GM12878 (cell line): ENCODE results near the gene TUBD1. TPM values are rescaled to one million over a fixed set of nuclear protein-coding genes. Genes with fewer than 3 reads are reported as not detected.
A peak's percentile ranks its signal among the peaks of the same experiment; 100 is the strongest.

Experiments
- CBX3 ChIP-seq: fragments of 200-600 bp; sonication (generic); IDR thresholded peaks from 2 replicates; pipeline ENCODE4 v1.6.1; 2016; ENCODE audit warnings: low read depth, borderline replicate concordance
- CBX5 ChIP-seq: sonication (generic); IDR thresholded peaks from 2 replicates; pipeline ENCODE4 v1.6.1; 2016; ENCODE audit warnings: low read depth, moderate library complexity, mild to moderate bottlenecking, inconsistent platforms
- CEBPB ChIP-seq, 2 experiments: fragments of 150-350 bp in 1 of 2; IDR thresholded peaks; 2 replicates each; pipeline ENCODE4 v1.6.1; 2012 to 2014; ENCODE audit warnings: low read depth in 2 of 2, low read length in 2 of 2, borderline replicate concordance in 1 of 2, inconsistent platforms in 1 of 2
- CHD1 ChIP-seq: IDR thresholded peaks from 2 replicates; pipeline ENCODE4 v1.6.1; 2012; ENCODE audit warnings: low read depth, low read length, improper control_type of control experiment
- CHD4 ChIP-seq: fragments of 200-600 bp; sonication (generic); IDR thresholded peaks from 2 replicates; pipeline ENCODE4 v1.6.1; 2016; ENCODE audit warnings: mild to moderate bottlenecking
- DPF2 ChIP-seq: fragments of 450-650 bp; IDR thresholded peaks from 2 replicates; pipeline ENCODE4 v1.6.1; 2017; ENCODE audit warnings: mild to moderate bottlenecking
- EP300 ChIP-seq, 2 experiments: fragments of 150-350 bp in 1 of 2; IDR thresholded peaks; 2 replicates each; pipeline ENCODE4 v1.6.1; 2011 to 2012; ENCODE audit warnings: low read depth in 2 of 2, low read length in 2 of 2, borderline replicate concordance in 1 of 2, improper control_type of control experiment in 1 of 2, inconsistent platforms in 1 of 2; ENCODE audit not compliant: control insufficient read depth in 1 of 2
- GATAD2B ChIP-seq: fragments of 450-650 bp; conservative IDR thresholded peaks from 2 replicates; pipeline ENCODE4 v1.6.1; 2017; ENCODE audit warnings: low read depth, mild to moderate bottlenecking, moderate library complexity
- IKZF1 ChIP-seq: fragments of 450-650 bp; conservative IDR thresholded peaks from 2 replicates; pipeline ENCODE4 v1.6.1; 2017; ENCODE audit warnings: antibody characterized with exemption, mild to moderate bottlenecking
- MTA3 ChIP-seq: IDR thresholded peaks from 2 replicates; pipeline ENCODE4 v1.6.1; 2012; ENCODE audit warnings: low read length, inconsistent platforms, borderline replicate concordance
- MYC ChIP-seq: IDR thresholded peaks from 2 replicates; pipeline ENCODE4 v1.6.1; 2011; ENCODE audit warnings: mild to moderate bottlenecking, low read length, moderate library complexity, inconsistent platforms; ENCODE audit not compliant: insufficient read depth, insufficient replicate concordance, insufficient read length, severe bottlenecking
- POLR2A ChIP-seq: IDR thresholded peaks from 2 replicates; pipeline ENCODE4 v1.6.1; 2011; ENCODE audit warnings: low read depth, mild to moderate bottlenecking, low read length
- SMAD5 ChIP-seq: IDR thresholded peaks from 2 replicates; pipeline ENCODE4 v1.6.1; 2016; ENCODE audit warnings: antibody characterized with exemption, low read depth
- YBX1 ChIP-seq: fragments of 450-650 bp; IDR thresholded peaks from 2 replicates; pipeline ENCODE4 v1.6.1; 2016; ENCODE audit warnings: antibody characterized with exemption
- polyA plus RNA-seq, 11 experiments: library from polyadenylated mRNA; depleted of rRNA in 4 of 11; unstranded in 6 of 11; stranded (reverse) in 5 of 11; fragments of >200 nt; fragmentation: Nextera tagmentation in 4 of 11; fragmentation: Illumina TruSeq in 1 of 11; extraction: Ambion mirVana in 4 of 11; extraction: Trizol in 1 of 11; gene quantifications; 1 replicate in 1 of 11; 2 replicates in 10 of 11; pipeline versions ENCODE4 v1.2.1 to v1.2.3, GENCODE V29; 2011 to 2016; ENCODE audit warnings: inconsistent platforms in 2 of 11, missing spikeins in 2 of 11, low read depth in 1 of 11
- total RNA-seq, 4 experiments: library from RNA; depleted of rRNA in 3 of 4; stranded (reverse); fragments of >200 nt in 3 of 4; fragmentation: Illumina TruSeq in 1 of 4; extraction: Trizol in 1 of 4; gene quantifications; 2 replicates each; pipeline versions ENCODE4 v1.2.1 to v1.2.3, GENCODE V29; 2013 to 2021
- TF ChIP-seq, protein P1 (sequence below): IDR thresholded peaks from 2 replicates; pipeline ENCODE4 v1.6.1; 2012; ENCODE audit warnings: improper control_type of control experiment, low read depth, low read length; ENCODE audit not compliant: insufficient replicate concordance
- TF ChIP-seq, protein P2 (sequence below): IDR thresholded peaks from 2 replicates; pipeline ENCODE4 v1.6.1; 2011; ENCODE audit warnings: mild to moderate bottlenecking, low read depth, low read length, moderate library complexity; ENCODE audit not compliant: insufficient replicate concordance
- TF ChIP-seq, protein P3 (sequence below): fragments of 450-650 bp; IDR thresholded peaks from 2 replicates; pipeline ENCODE4 v1.6.1; 2017; ENCODE audit warnings: mild to moderate bottlenecking
- TF ChIP-seq, protein P4 (sequence below): fragments of 450-650 bp; IDR thresholded peaks from 2 replicates; pipeline ENCODE4 v1.6.1; 2017; ENCODE audit warnings: antibody characterized with exemption, mild to moderate bottlenecking, moderate library complexity

Gene TUBD1
- total and polyA plus RNA-seq, 10 of the 15 experiments (the other 5 are each of a cell fraction or from before 2014, with no cell fraction given): 5.3 to 10.8 (median 8.3) TPM

DNA sequence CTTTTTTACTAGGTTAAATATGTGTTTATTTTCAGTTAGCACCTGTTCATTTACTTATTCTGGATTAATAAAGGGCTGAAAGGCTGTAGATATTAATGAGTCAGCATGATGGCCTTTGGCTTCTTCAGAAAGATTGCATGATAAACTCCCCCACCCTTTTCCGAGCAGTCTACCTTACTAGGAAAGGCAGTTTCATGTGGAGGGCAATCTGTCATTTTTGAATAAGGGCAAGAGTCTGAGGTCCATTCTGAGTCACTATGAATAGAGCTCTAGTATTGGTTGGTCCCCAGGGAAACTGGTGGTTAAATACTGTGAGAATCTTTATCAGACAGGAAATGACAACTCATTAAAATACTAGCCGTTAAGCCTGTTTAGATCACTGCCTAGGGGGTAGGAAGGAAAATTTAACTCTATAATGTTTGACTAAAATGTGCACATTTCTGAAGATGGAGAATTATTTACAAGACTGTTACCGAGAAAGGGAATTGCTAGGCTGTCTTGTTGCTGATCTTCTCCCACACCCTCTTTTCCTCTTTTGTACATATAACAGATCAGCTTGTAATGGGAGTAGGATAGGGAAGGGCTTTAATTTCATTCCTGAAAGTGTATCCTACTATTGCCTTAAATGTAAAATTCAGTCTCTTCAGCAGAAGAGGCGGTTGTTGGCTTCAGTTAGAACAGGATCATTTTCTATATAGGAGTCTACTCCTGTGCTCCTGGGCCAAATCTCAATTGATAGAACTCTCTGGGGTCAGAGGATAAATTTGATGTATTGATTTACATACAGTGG lies 63.3 kb downstream of the TUBD1 start (continued):
- TF ChIP-seq, protein P1, sequence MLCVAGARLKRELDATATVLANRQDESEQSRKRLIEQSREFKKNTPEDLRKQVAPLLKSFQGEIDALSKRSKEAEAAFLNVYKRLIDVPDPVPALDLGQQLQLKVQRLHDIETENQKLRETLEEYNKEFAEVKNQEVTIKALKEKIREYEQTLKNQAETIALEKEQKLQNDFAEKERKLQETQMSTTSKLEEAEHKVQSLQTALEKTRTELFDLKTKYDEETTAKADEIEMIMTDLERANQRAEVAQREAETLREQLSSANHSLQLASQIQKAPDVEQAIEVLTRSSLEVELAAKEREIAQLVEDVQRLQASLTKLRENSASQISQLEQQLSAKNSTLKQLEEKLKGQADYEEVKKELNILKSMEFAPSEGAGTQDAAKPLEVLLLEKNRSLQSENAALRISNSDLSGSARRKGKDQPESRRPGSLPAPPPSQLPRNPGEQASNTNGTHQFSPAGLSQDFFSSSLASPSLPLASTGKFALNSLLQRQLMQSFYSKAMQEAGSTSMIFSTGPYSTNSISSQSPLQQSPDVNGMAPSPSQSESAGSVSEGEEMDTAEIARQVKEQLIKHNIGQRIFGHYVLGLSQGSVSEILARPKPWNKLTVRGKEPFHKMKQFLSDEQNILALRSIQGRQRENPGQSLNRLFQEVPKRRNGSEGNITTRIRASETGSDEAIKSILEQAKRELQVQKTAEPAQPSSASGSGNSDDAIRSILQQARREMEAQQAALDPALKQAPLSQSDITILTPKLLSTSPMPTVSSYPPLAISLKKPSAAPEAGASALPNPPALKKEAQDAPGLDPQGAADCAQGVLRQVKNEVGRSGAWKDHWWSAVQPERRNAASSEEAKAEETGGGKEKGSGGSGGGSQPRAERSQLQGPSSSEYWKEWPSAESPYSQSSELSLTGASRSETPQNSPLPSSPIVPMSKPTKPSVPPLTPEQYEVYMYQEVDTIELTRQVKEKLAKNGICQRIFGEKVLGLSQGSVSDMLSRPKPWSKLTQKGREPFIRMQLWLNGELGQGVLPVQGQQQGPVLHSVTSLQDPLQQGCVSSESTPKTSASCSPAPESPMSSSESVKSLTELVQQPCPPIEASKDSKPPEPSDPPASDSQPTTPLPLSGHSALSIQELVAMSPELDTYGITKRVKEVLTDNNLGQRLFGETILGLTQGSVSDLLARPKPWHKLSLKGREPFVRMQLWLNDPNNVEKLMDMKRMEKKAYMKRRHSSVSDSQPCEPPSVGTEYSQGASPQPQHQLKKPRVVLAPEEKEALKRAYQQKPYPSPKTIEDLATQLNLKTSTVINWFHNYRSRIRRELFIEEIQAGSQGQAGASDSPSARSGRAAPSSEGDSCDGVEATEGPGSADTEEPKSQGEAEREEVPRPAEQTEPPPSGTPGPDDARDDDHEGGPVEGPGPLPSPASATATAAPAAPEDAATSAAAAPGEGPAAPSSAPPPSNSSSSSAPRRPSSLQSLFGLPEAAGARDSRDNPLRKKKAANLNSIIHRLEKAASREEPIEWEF: peak; percentile 94
- no peak for TF ChIP-seq YBX1
- peak; percentile 95 for TF ChIP-seq IKZF1
- TF ChIP-seq EP300 (IDR thresholded peaks at IDR 0.05; ENCODE audit: borderline replicate concordance in 1 of 2, control insufficient read depth in 1 of 2, low read depth in 2 of 2, low read length in 2 of 2): peak; percentile 97 to 99
- TF ChIP-seq MYC: no peak
- TF ChIP-seq, protein P2, sequence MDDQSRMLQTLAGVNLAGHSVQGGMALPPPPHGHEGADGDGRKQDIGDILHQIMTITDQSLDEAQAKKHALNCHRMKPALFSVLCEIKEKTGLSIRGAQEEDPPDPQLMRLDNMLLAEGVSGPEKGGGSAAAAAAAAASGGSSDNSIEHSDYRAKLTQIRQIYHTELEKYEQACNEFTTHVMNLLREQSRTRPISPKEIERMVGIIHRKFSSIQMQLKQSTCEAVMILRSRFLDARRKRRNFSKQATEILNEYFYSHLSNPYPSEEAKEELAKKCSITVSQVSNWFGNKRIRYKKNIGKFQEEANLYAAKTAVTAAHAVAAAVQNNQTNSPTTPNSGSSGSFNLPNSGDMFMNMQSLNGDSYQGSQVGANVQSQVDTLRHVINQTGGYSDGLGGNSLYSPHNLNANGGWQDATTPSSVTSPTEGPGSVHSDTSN: peak; percentile 77
- TF ChIP-seq CHD1: no peak
- TF ChIP-seq, protein P3, sequence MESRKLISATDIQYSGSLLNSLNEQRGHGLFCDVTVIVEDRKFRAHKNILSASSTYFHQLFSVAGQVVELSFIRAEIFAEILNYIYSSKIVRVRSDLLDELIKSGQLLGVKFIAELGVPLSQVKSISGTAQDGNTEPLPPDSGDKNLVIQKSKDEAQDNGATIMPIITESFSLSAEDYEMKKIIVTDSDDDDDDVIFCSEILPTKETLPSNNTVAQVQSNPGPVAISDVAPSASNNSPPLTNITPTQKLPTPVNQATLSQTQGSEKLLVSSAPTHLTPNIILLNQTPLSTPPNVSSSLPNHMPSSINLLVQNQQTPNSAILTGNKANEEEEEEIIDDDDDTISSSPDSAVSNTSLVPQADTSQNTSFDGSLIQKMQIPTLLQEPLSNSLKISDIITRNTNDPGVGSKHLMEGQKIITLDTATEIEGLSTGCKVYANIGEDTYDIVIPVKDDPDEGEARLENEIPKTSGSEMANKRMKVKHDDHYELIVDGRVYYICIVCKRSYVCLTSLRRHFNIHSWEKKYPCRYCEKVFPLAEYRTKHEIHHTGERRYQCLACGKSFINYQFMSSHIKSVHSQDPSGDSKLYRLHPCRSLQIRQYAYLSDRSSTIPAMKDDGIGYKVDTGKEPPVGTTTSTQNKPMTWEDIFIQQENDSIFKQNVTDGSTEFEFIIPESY: no peak
- TF ChIP-seq GATAD2B: peak; percentile 98
- TF ChIP-seq, protein P4, sequence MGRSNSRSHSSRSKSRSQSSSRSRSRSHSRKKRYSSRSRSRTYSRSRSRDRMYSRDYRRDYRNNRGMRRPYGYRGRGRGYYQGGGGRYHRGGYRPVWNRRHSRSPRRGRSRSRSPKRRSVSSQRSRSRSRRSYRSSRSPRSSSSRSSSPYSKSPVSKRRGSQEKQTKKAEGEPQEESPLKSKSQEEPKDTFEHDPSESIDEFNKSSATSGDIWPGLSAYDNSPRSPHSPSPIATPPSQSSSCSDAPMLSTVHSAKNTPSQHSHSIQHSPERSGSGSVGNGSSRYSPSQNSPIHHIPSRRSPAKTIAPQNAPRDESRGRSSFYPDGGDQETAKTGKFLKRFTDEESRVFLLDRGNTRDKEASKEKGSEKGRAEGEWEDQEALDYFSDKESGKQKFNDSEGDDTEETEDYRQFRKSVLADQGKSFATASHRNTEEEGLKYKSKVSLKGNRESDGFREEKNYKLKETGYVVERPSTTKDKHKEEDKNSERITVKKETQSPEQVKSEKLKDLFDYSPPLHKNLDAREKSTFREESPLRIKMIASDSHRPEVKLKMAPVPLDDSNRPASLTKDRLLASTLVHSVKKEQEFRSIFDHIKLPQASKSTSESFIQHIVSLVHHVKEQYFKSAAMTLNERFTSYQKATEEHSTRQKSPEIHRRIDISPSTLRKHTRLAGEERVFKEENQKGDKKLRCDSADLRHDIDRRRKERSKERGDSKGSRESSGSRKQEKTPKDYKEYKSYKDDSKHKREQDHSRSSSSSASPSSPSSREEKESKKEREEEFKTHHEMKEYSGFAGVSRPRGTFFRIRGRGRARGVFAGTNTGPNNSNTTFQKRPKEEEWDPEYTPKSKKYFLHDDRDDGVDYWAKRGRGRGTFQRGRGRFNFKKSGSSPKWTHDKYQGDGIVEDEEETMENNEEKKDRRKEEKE: no peak
- TF ChIP-seq CBX5: 0 out of 2 replicates have a peak, but pooled peaks have one; percentile 84
- no peak for TF ChIP-seq CHD4
- peak; percentile 64; the same call in 1 of the 2 replicates for TF ChIP-seq SMAD5
- TF ChIP-seq CEBPB (IDR thresholded peaks at IDR 0.05; ENCODE audit: borderline replicate concordance in 1 of 2, low read depth in 2 of 2, low read length in 2 of 2): peak in 1 of 2 experiments; percentile 87; a peak in 1 of 4 replicates
- TF ChIP-seq MTA3: peak; percentile 98
- TF ChIP-seq CBX3: no peak
- TF ChIP-seq POLR2A: peak; percentile 42; the same call in 1 of the 2 replicates
- TF ChIP-seq DPF2: peak; percentile 95
